ENCODE data around the gene FGD1. TPM values are rescaled to one million over a fixed set of nuclear protein-coding genes. Genes with fewer than 3 reads are reported as not detected.

FGD1 gene
- total RNA-seq, 2 experiments from 2014 or later, result 0.08 to 0.16 TPM

- DNase-seq (ENCODE audit: low spot score), result peak; percentile 6
- Histone ChIP-seq H3K4me3 (ENCODE audit: low read depth, low read length, poor library complexity, severe bottlenecking) (no peak overlapping the region), H2AFZ (ENCODE audit: low read length) (no peak overlapping the region), H3K36me3 (ENCODE audit: insufficient read depth, low read length) (no peaks in the 10 kb centered on the region), H4K20me1 (ENCODE audit: insufficient read depth, low read length) (no peaks in the 10 kb centered on the region), H3K9me2 (ENCODE audit: insufficient read depth, low read length) (no peaks in the 10 kb centered on the region), H3K27ac (ENCODE audit: low read depth, low read length, poor library complexity, severe bottlenecking) (no peak overlapping the region), H3K4me1 (ENCODE audit: insufficient read depth, low read length, poor library complexity, severe bottlenecking) (no peaks in the 10 kb centered on the region), H3K79me2 (ENCODE audit: insufficient read depth, low read depth, low read length) (no peaks in the 10 kb centered on the region), H3K4me2 (ENCODE audit: low read length) (no peak overlapping the region), H3K9me3 (ENCODE audit: low read length) (no peaks in the 10 kb centered on the region)
- intact Hi-C loops (cut with micrococcal nuclease; ENCODE audit: unreplicated experiment), result no loop called here
- BruUV-seq (replicated peaks), result no TSS peak
- TF ChIP-seq CTCF (conservative IDR thresholded peaks at IDR 0.05; ENCODE audit: low read length), result no peak
- TF ChIP-seq EZH2phosphoT487 (IDR thresholded peaks at IDR 0.05; ENCODE audit: borderline replicate concordance, low read depth, low read length), result no peak
- POLR2A ChIA-PET, result interaction anchor here (1.2 kb wide), 1 partner anchor 26 kb away, joined by 3 read pairs; no protein-coding TSS in a partner anchor
- CTCF ChIA-PET (ENCODE audit: unreplicated experiment), result no interaction called here
These were observed 80.3 kb downstream of the FGD1 start for GRCh38 chrX:54415534-54416350.

GRCh38 chrX:54413753-54414152 lies 82.3 kb downstream of the FGD1 start:
- CTCF ChIA-PET (ENCODE audit: unreplicated experiment), result no interaction called here
- DNase-seq (ENCODE audit: low spot score), result no peak

More at GRCh38 chrX:54413753-54414152, 82.3 kb downstream of the FGD1 start:
- no TSS peak for BruUV-seq (replicated peaks)
- H3K9me3 ChIP-seq (ENCODE audit: low read length), result no peaks in the 10 kb centered on the region
- no peak overlapping the region for H3K4me3 ChIP-seq (ENCODE audit: low read depth, low read length, poor library complexity, severe bottlenecking)
- H3K4me1 ChIP-seq (ENCODE audit: insufficient read depth, low read length, poor library complexity, severe bottlenecking), result no peaks in the 10 kb centered on the region
- intact Hi-C loops (cut with micrococcal nuclease; ENCODE audit: unreplicated experiment), result no loop called here
- POLR2A ChIA-PET, result no interaction called here
- TF ChIP-seq EZH2phosphoT487 (IDR thresholded peaks at IDR 0.05; ENCODE audit: borderline replicate concordance, low read depth, low read length) (no peak), CTCF (conservative IDR thresholded peaks at IDR 0.05; ENCODE audit: low read length) (no peak)
- no peak overlapping the region for H3K4me2 ChIP-seq (ENCODE audit: low read length)
- no peaks in the 10 kb centered on the region for H3K9me2 ChIP-seq (ENCODE audit: insufficient read depth, low read length)
- no peaks in the 10 kb centered on the region for H3K79me2 ChIP-seq (ENCODE audit: insufficient read depth, low read depth, low read length)
- H3K36me3 ChIP-seq (ENCODE audit: insufficient read depth, low read length), result no peaks in the 10 kb centered on the region
- H3K27ac ChIP-seq (ENCODE audit: low read depth, low read length, poor library complexity, severe bottlenecking), result no peak overlapping the region
- H4K20me1 ChIP-seq (ENCODE audit: insufficient read depth, low read length), result no peaks in the 10 kb centered on the region
- no peak overlapping the region for H2AFZ ChIP-seq (ENCODE audit: low read length)
